Esophagus muscularis mucosa (tissue), 4 donors: Measurements from ENCODE around the gene ELP1. TPM values are rescaled to one million over a fixed set of nuclear protein-coding genes. Genes with fewer than 3 reads are reported as not detected.
A peak's percentile ranks its signal among the peaks of the same experiment; 100 is the strongest.

ENCODE experiments used
- DNase-seq: peaks from one replicate; pipeline ENCODE4 v3.0.0-alpha.2; 2017; ENCODE audit errors: extremely low spot score
- H3K27ac ChIP-seq, 4 donors: fragments of 200-600 bp; sonication (generic); replicated peaks in 1 of 4; 1 replicate in 3 of 4; 2 replicates in 1 of 4; pipeline ENCODE4 v1.5.1; 2016 to 2019; ENCODE audit warnings: mild to moderate bottlenecking in 1 of 4
- H3K27me3 ChIP-seq, 4 donors: fragments of 200-600 bp; sonication (generic); one replicate each; pipeline versions ENCODE4 v1.5.1 to v1.6.0; 2016 to 2019
- H3K36me3 ChIP-seq, 4 donors: fragments of 200-600 bp; sonication (generic); one replicate each; pipeline ENCODE4 v1.5.1; 2016 to 2019
- H3K4me1 ChIP-seq, 4 donors: fragments of 200-600 bp; sonication (generic); one replicate each; pipeline ENCODE4 v1.5.1; 2016 to 2019
- H3K4me3 ChIP-seq, 4 donors: fragments of 200-600 bp; sonication (generic); 1 replicate in 2 of 4; 2 replicates in 2 of 4; pipeline ENCODE4 v1.5.1; 2016 to 2019; ENCODE audit warnings: mild to moderate bottlenecking in 4 of 4, moderate library complexity in 1 of 4
- H3K9me3 ChIP-seq, 4 donors: fragments of 200-600 bp; sonication (generic); 1 replicate in 3 of 4; 2 replicates in 1 of 4; pipeline ENCODE4 v1.5.1; 2016 to 2019
- CTCF ChIP-seq, 3 experiments: fragments of 200-600 bp in 2 of 3; fragments of 450-650 bp in 1 of 3; sonication (generic) in 2 of 3; IDR thresholded peaks; one replicate each; pipeline ENCODE4 v1.5.1; 2017 to 2019; ENCODE audit warnings: antibody characterized with exemption in 3 of 3, mild to moderate bottlenecking in 2 of 3, moderate library complexity in 1 of 3
- EP300 ChIP-seq: sonication (generic); formaldehyde crosslinking; IDR thresholded peaks from one replicate; pipeline ENCODE4 v1.6.1; 2017; ENCODE audit warnings: antibody characterized with exemption
- POLR2A ChIP-seq: fragments of 450-650 bp; IDR thresholded peaks from one replicate; pipeline ENCODE4 v1.6.1; 2017; ENCODE audit warnings: antibody characterized with exemption, moderate library complexity, mild to moderate bottlenecking, low read depth
- POLR2AphosphoS5 ChIP-seq, 2 donors: sonication (generic); formaldehyde crosslinking; IDR thresholded peaks; one replicate each; pipeline ENCODE4 v1.6.1; 2017; ENCODE audit warnings: antibody characterized with exemption in 2 of 2
- WGBS: methylation state at CpG from one replicate; pipeline ENCODE4 v1.1.5; 2018; 5-methylcytosine and 5-hydroxymethylcytosine counted together
- intact Hi-C: fragments of 100-400 bp; cut with DNase I; formaldehyde crosslinking; loops from one replicate; pipeline ENCODE4 v1.15.1; 2023
- total RNA-seq, 4 donors: library from RNA; depleted of rRNA; stranded (reverse); fragments of >200 nt; gene quantifications; one replicate each; pipeline versions ENCODE4 v1.1.0 to v1.2.1, GENCODE V29; 2016

ELP1 gene
- total RNA-seq, 4 donors from 2014 or later, result 14.1 to 16.2 (median 14.5) TPM

- Histone ChIP-seq H3K4me3 (no peak overlapping the region), H3K27me3 (peaks cover 0 to 4% (median 0%) of the 10 kb centered on the region in 4 donors), H3K36me3 (no peaks in the 10 kb centered on the region), H3K9me3 (no peaks in the 10 kb centered on the region), H3K4me1 (no peaks in the 10 kb centered on the region), H3K27ac (no peak overlapping the region)
- 87% methylated on average over 49 of the region's 59 CpGs for WGBS
- intact Hi-C loops, result no loop called here
- TF ChIP-seq CTCF (IDR thresholded peaks at IDR 0.05) (no peak), POLR2AphosphoS5 (IDR thresholded peaks at IDR 0.05) (no peak), EP300 (no peak), POLR2A (no peak)
- DNase-seq, result no peak
Observed at GRCh38 chr9:108854641-108855528, 79.0 kb downstream of the ELP1 start.

DNA sequence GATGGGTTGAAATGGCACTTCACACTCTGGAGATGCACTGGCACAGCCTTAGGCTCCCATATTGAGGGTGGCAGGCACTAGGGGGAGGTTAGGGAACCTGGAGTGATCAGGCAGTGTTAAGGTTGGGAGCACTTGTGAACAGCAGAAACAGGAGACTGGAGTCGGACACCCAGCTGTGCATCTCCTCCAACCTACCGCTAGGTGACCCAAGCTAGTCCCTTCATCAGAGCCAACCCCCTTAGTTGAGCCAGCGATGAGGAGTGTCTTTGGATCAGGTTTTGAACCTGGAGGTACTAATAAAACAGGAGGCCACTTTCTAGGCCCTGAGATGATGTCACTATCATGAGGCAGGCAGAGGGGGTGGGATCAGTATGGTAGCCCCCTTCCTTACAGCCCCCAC, 79.8 kb downstream of the ELP1 start:
- DNase-seq, result no peak
- H3K4me1 ChIP-seq, result no peaks in the 10 kb centered on the region
- WGBS, result 92% methylated on average over 2 of the region's 3 CpGs
- H3K27me3 ChIP-seq, result peaks cover 0 to 4% (median 0%) of the 10 kb centered on the region in 4 donors
- no peak overlapping the region for H3K4me3 ChIP-seq
- no peaks in the 10 kb centered on the region for H3K36me3 ChIP-seq
- H3K27ac ChIP-seq, result no peak overlapping the region
- intact Hi-C loops, result no loop called here
- H3K9me3 ChIP-seq, result no peaks in the 10 kb centered on the region
- no peak for TF ChIP-seq CTCF (IDR thresholded peaks at IDR 0.05)
- no peak for TF ChIP-seq POLR2A
- no peak for TF ChIP-seq EP300
- no peak for TF ChIP-seq POLR2AphosphoS5 (IDR thresholded peaks at IDR 0.05)

GRCh38 chr9:108852079-108852478, 81.8 kb downstream of the ELP1 start:
- H3K27ac ChIP-seq, result no peak overlapping the region
- no peak overlapping the region for H3K4me3 ChIP-seq
- TF ChIP-seq EP300 (no peak), CTCF (IDR thresholded peaks at IDR 0.05) (no peak), POLR2AphosphoS5 (IDR thresholded peaks at IDR 0.05) (no peak), POLR2A (no peak)
- 13% methylated on average over 1 of the region's 1 CpG for WGBS
- no peaks in the 10 kb centered on the region for H3K4me1 ChIP-seq
- no peak for DNase-seq
- intact Hi-C loops, result no loop called here
- no peaks in the 10 kb centered on the region for H3K9me3 ChIP-seq
- no peaks in the 10 kb centered on the region for H3K36me3 ChIP-seq
- peaks cover 0 to 4% (median 0%) of the 10 kb centered on the region in 4 donors for H3K27me3 ChIP-seq

DNA sequence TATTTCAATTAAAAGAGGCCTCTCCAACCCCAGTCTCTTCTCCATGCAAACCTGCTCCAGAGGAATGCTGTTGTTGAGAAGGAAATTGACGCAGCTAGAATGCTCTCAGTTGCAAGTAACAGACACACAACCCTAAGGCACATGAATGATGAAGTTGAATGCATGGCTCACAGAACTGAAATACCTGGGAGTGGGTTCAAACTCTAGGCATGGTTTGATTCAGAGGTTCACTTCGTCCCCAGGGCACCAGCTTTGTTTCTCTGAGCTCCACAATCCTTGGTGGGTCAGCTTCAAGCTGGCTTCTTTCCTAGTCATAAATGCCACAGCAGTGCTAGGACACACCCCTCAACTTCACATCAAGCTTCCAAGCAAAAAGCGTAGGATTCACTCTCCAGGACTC, 82.8 kb downstream of the ELP1 start:
- no peak overlapping the region for H3K27ac ChIP-seq
- H3K9me3 ChIP-seq, result no peaks in the 10 kb centered on the region
- intact Hi-C loops, result no loop called here
- no peaks in the 10 kb centered on the region for H3K36me3 ChIP-seq
- peaks cover 0 to 4% (median 0%) of the 10 kb centered on the region in 4 donors for H3K27me3 ChIP-seq
- peak; percentile 80 for DNase-seq
- 85% methylated on average over 3 of the region's 3 CpGs for WGBS
- no peak overlapping the region for H3K4me3 ChIP-seq
- H3K4me1 ChIP-seq, result no peaks in the 10 kb centered on the region
- TF ChIP-seq CTCF (IDR thresholded peaks at IDR 0.05), result no peak
- no peak for TF ChIP-seq EP300
